Panc1 (cell line): ENCODE measurements around the gene ELOVL6. TPM values are rescaled to one million over a fixed set of nuclear protein-coding genes. Genes with fewer than 3 reads are reported as not detected.

Experiments used
- ATAC-seq: fragments of 200-7000 bp; cut with Tn5 transposase; 2 replicates; pipeline ENCODE4 v1.9.1; 2020; ENCODE audit warnings: mild to moderate bottlenecking, moderate library complexity
- BruUV-seq: library from RNA; stranded (reverse); fragments of 400-500 nt; replicated peaks from 2 replicates; lab custom pipeline; 2021; lab: Mats Ljungman, UMichigan
- CTCF ChIA-PET: fragments of 300-600 bp; sonication (Branson Sonifier 250); formaldehyde crosslinking; loops from one replicate; lab custom pipeline; 2022; ENCODE audit warnings: antibody characterized with exemption; lab: Charles Lee
- POLR2A ChIA-PET: fragments of 300-600 bp; sonication (Branson Sonifier 250); formaldehyde crosslinking; loops from one replicate; lab custom pipeline; 2022; ENCODE audit warnings: antibody characterized with exemption; lab: Charles Lee
- DNase-seq: peaks from one replicate; pipeline ENCODE4 v3.0.0-alpha.2; 2010; ENCODE audit warnings: low read depth, low spot score
- H3K27ac ChIP-seq: 2 replicates; pipeline ENCODE4 v1.5.1; 2011; ENCODE audit warnings: mild to moderate bottlenecking, low read length, inconsistent platforms
- H3K27me3 ChIP-seq: fragments of 200-500 bp; sonication (Bioruptor generic); 2 replicates; pipeline ENCODE4 v1.6.0; 2014; ENCODE audit warnings: low read length, inconsistent platforms; ENCODE audit not compliant: control insufficient read depth, insufficient read depth
- H3K36me3 ChIP-seq: fragments of 200-500 bp; sonication (Bioruptor generic); 2 replicates; pipeline ENCODE4 v1.5.1; 2014; ENCODE audit warnings: inconsistent platforms, mild to moderate bottlenecking, low read length, moderate library complexity; ENCODE audit not compliant: control insufficient read depth, insufficient read depth
- H3K4me1 ChIP-seq: 2 replicates; pipeline ENCODE4 v1.5.1; 2011; ENCODE audit warnings: inconsistent platforms, mild to moderate bottlenecking, low read length, moderate library complexity; ENCODE audit not compliant: control insufficient read depth, insufficient read depth
- H3K4me3 ChIP-seq, 2 experiments: 2 replicates each; pipeline ENCODE4 v1.5.1; 2011 to 2012; ENCODE audit warnings: low read depth in 2 of 2, low read length in 2 of 2, mild to moderate bottlenecking in 2 of 2, inconsistent platforms in 1 of 2, moderate library complexity in 1 of 2
- H3K9me3 ChIP-seq: fragments of 200-500 bp; sonication (Bioruptor generic); 2 replicates; pipeline ENCODE4 v1.5.1; 2014; ENCODE audit warnings: low read depth, mild to moderate bottlenecking, inconsistent platforms, low read length, moderate library complexity; ENCODE audit not compliant: control insufficient read depth, insufficient read depth
- CTCF ChIP-seq: fragments of 450-650 bp; IDR thresholded peaks from 2 replicates; pipeline ENCODE4 v1.5.1; 2017; ENCODE audit warnings: mild to moderate bottlenecking
- POLR2AphosphoS5 ChIP-seq: IDR thresholded peaks from 2 replicates; pipeline ENCODE4 v1.6.1; 2012; ENCODE audit warnings: mild to moderate bottlenecking, low read depth, low read length, moderate library complexity
- SIN3A ChIP-seq: IDR thresholded peaks from 2 replicates; pipeline ENCODE4 v1.6.1; 2012; ENCODE audit warnings: low read depth, mild to moderate bottlenecking, low read length, moderate library complexity, borderline replicate concordance; ENCODE audit not compliant: insufficient read depth
- TCF7L2 ChIP-seq: IDR thresholded peaks from 2 replicates; pipeline ENCODE4 v1.6.1; 2011; ENCODE audit warnings: mild to moderate bottlenecking, low read depth, low read length, inconsistent platforms
- in situ Hi-C: cut with HindIII; loops from 2 replicates; pipeline ENCODE4 v1.10.0; 2016; ENCODE audit warnings: low sequenced_read_pairs, low pct_unique_long_range_greater_than_20kb
- intact Hi-C: fragments of 100-400 bp; cut with micrococcal nuclease; formaldehyde crosslinking; loops from one replicate; pipeline ENCODE4 v1.10.0; 2022; ENCODE audit not compliant: unreplicated experiment
- total RNA-seq: library from RNA; stranded (reverse); gene quantifications from one replicate; pipeline ENCODE4 v1.2.1, GENCODE V29; 2021; ENCODE audit not compliant: unreplicated experiment
- TF ChIP-seq, protein P1 (sequence below), 2 experiments: IDR thresholded peaks; 2 replicates each; pipeline ENCODE4 v1.6.1; 2011 to 2012; ENCODE audit warnings: low read depth in 2 of 2, control low read depth in 1 of 2, low read length in 1 of 2, mild to moderate bottlenecking in 1 of 2, moderate library complexity in 1 of 2; ENCODE audit not compliant: insufficient read depth in 1 of 2

The ELOVL6 gene
- total RNA-seq, 1 experiment from 2014 or later: 0.54 TPM

- ChIA-PET CTCF (no interaction called here), POLR2A (no interaction called here)
- in situ Hi-C loops: no loop called here
- no peak for TF ChIP-seq TCF7L2
- no peak for TF ChIP-seq SIN3A
- no peak for TF ChIP-seq POLR2AphosphoS5
- TF ChIP-seq, protein P1, sequence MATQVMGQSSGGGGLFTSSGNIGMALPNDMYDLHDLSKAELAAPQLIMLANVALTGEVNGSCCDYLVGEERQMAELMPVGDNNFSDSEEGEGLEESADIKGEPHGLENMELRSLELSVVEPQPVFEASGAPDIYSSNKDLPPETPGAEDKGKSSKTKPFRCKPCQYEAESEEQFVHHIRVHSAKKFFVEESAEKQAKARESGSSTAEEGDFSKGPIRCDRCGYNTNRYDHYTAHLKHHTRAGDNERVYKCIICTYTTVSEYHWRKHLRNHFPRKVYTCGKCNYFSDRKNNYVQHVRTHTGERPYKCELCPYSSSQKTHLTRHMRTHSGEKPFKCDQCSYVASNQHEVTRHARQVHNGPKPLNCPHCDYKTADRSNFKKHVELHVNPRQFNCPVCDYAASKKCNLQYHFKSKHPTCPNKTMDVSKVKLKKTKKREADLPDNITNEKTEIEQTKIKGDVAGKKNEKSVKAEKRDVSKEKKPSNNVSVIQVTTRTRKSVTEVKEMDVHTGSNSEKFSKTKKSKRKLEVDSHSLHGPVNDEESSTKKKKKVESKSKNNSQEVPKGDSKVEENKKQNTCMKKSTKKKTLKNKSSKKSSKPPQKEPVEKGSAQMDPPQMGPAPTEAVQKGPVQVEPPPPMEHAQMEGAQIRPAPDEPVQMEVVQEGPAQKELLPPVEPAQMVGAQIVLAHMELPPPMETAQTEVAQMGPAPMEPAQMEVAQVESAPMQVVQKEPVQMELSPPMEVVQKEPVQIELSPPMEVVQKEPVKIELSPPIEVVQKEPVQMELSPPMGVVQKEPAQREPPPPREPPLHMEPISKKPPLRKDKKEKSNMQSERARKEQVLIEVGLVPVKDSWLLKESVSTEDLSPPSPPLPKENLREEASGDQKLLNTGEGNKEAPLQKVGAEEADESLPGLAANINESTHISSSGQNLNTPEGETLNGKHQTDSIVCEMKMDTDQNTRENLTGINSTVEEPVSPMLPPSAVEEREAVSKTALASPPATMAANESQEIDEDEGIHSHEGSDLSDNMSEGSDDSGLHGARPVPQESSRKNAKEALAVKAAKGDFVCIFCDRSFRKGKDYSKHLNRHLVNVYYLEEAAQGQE (IDR thresholded peaks at IDR 0.05; ENCODE audit: insufficient read depth in 1 of 2, low read depth in 2 of 2, low read length in 1 of 2): no peak
- no peak for TF ChIP-seq CTCF
- Histone ChIP-seq H3K9me3 (no peaks in the 10 kb centered on the region), H3K27ac (no peak overlapping the region), H3K27me3 (no peaks in the 10 kb centered on the region), H3K36me3 (peaks cover 5% of the 10 kb centered on the region; the same call in 1 of the 2 replicates), H3K4me1 (no peaks in the 10 kb centered on the region; the same call in 1 of the 2 replicates), H3K4me3 (peak overlapping the region; percentile 58 to 68)
- no TSS peak for BruUV-seq
- intact Hi-C loops: no loop called here
- no peak for DNase-seq
- peak; percentile 80 for ATAC-seq
Observed at GRCh38 chr4:110196206-110196870, 2.1 kb downstream of the ELOVL6 start.

DNA sequence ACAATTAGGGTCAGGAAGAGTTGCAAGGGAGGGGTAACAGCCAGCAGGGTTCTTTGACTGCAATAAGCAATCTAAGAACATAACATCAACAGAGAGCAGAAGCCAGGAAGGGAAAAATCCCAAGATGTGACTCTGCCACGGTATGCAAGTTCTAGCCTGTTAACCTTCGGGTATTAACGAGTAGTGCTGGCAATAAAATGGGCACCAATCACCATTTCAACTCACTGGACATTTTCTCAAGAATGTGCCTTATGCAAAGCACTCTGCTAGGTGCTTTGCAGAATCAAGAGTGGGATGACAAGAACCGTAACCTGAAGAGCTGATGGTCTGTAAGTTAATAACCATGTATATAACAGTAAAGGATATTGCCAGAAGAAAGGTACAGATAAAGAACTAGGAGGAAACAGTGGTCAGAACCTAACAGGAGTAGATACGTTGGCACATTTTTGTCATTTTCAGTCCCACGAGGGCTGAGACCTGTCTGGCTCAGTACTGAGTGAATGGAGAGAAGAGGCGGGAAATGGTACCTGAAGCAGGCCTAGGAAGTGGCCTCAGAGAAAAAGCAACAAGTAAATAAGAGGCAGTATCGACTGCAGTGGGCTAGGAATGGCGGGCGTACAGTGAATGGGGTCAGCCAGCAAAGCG lies 2.7 kb downstream of the ELOVL6 start:
- BruUV-seq: no TSS peak
- Histone ChIP-seq H3K9me3 (no peaks in the 10 kb centered on the region), H3K27me3 (no peaks in the 10 kb centered on the region), H3K4me3 (peak overlapping the region; percentile 58 to 68), H3K36me3 (peaks cover 5% of the 10 kb centered on the region; the same call in 1 of the 2 replicates), H3K4me1 (no peaks in the 10 kb centered on the region; the same call in 1 of the 2 replicates), H3K27ac (no peak overlapping the region)
- DNase-seq: no peak
- POLR2A ChIA-PET: no interaction called here
- CTCF ChIA-PET: no interaction called here
- ATAC-seq: peak; percentile 11; the same call in 1 of the 2 replicates
- in situ Hi-C loops (no loop called here), intact Hi-C loops (no loop called here)
- TF ChIP-seq SIN3A (no peak), POLR2AphosphoS5 (no peak), CTCF (no peak), TCF7L2 (no peak)
- TF ChIP-seq, protein P1 (IDR thresholded peaks at IDR 0.05; ENCODE audit: insufficient read depth in 1 of 2, low read depth in 2 of 2, low read length in 1 of 2): no peak
